HEK293 (cell line): ENCODE results near the gene MATN1.

Experiments used
- CTCF ChIA-PET: fragments of 350-600 bp; formaldehyde crosslinking; extraction: SDS; loops from one replicate; lab custom pipeline; 2021; ENCODE audit warnings: antibody characterized with exemption; lab: Yijun Ruan, JAX
- POLR2A ChIA-PET: fragments of 300-600 bp; formaldehyde crosslinking; extraction: SDS; loops from one replicate; lab custom pipeline; 2020; ENCODE audit warnings: antibody characterized with exemption, inconsistent platforms; lab: Yijun Ruan, JAX
- H3K27ac ChIP-seq: fragments of 200-500 bp; sonication (Bioruptor generic); 2 replicates; pipeline ENCODE4 v1.5.1; 2014; ENCODE audit warnings: low read depth, low read length, control low read depth, inconsistent platforms; ENCODE audit errors: extremely low read depth
- H3K36me3 ChIP-seq, 2 experiments: fragments of 200-500 bp in 1 of 2; sonication (Bioruptor generic) in 1 of 2; 1 replicate in 1 of 2; 2 replicates in 1 of 2; pipeline ENCODE4 v1.5.1; 2014 to 2017; ENCODE audit warnings: inconsistent platforms in 2 of 2, low read length in 2 of 2; ENCODE audit not compliant: control insufficient read depth in 2 of 2, insufficient read depth in 1 of 2
- H3K4me1 ChIP-seq: fragments of 200-500 bp; sonication (Bioruptor generic); 2 replicates; pipeline ENCODE4 v1.5.1; 2014; ENCODE audit warnings: mild to moderate bottlenecking, low read length, inconsistent platforms; ENCODE audit not compliant: control insufficient read depth, insufficient read depth
- H3K4me3 ChIP-seq: 2 replicates; pipeline ENCODE4 v1.5.1; 2011; ENCODE audit warnings: low read depth, mild to moderate bottlenecking, control low read depth, low read length, moderate library complexity
- H3K9me3 ChIP-seq: fragments of 200-500 bp; sonication (Bioruptor generic); 2 replicates; pipeline ENCODE4 v1.5.1; 2014; ENCODE audit warnings: low read depth, low read length, inconsistent platforms; ENCODE audit not compliant: control insufficient read depth, insufficient read depth
- REST ChIP-seq: fragments of 450-650 bp; formaldehyde crosslinking; IDR thresholded peaks from 2 replicates; pipeline ENCODE4 v1.5.1; 2016; ENCODE audit warnings: missing biosample characterization, missing genetic modification characterization
- ZBTB6 ChIP-seq: fragments of 450-650 bp; formaldehyde crosslinking; IDR thresholded peaks from 2 replicates; pipeline ENCODE4 v1.5.1; 2017; ENCODE audit warnings: missing biosample characterization, missing genetic modification characterization
- ZEB2 ChIP-seq: fragments of 450-650 bp; formaldehyde crosslinking; IDR thresholded peaks from 2 replicates; pipeline ENCODE4 v1.5.1; 2016; ENCODE audit warnings: missing biosample characterization, missing genetic modification characterization
- ZIC2 ChIP-seq: fragments of 450-650 bp; formaldehyde crosslinking; IDR thresholded peaks from 2 replicates; pipeline ENCODE4 v1.5.1; 2016; ENCODE audit warnings: missing biosample characterization, missing genetic modification characterization
- ZNF10 ChIP-seq: fragments of 450-650 bp; formaldehyde crosslinking; IDR thresholded peaks from 2 replicates; pipeline ENCODE4 v1.5.1; 2017; ENCODE audit warnings: missing biosample characterization, missing genetic modification characterization
- ZNF114 ChIP-seq: fragments of 450-650 bp; formaldehyde crosslinking; IDR thresholded peaks from 2 replicates; pipeline ENCODE4 v1.5.0; 2017; ENCODE audit warnings: missing biosample characterization, missing genetic modification characterization
- ZNF146 ChIP-seq: fragments of 450-650 bp; formaldehyde crosslinking; IDR thresholded peaks from 2 replicates; pipeline ENCODE4 v1.5.1; 2016; ENCODE audit warnings: missing biosample characterization, missing genetic modification characterization
- ZNF184 ChIP-seq: fragments of 450-650 bp; IDR thresholded peaks from 2 replicates; pipeline ENCODE4 v1.5.1; 2018; ENCODE audit warnings: missing biosample characterization, mild to moderate bottlenecking, missing genetic modification characterization
- ZNF202 ChIP-seq: fragments of 450-650 bp; formaldehyde crosslinking; IDR thresholded peaks from 2 replicates; pipeline ENCODE4 v1.5.1; 2016; ENCODE audit warnings: missing biosample characterization, missing genetic modification characterization, borderline replicate concordance
- ZNF350 ChIP-seq: fragments of 450-650 bp; formaldehyde crosslinking; IDR thresholded peaks from 2 replicates; pipeline ENCODE4 v1.5.0; 2017; ENCODE audit warnings: missing biosample characterization, mild to moderate bottlenecking, missing genetic modification characterization
- ZNF416 ChIP-seq: fragments of 450-650 bp; formaldehyde crosslinking; IDR thresholded peaks from 2 replicates; pipeline ENCODE4 v1.5.1; 2016; ENCODE audit warnings: missing biosample characterization, missing genetic modification characterization
- ZNF677 ChIP-seq: fragments of 450-650 bp; IDR thresholded peaks from 2 replicates; pipeline ENCODE4 v1.5.0; 2018; ENCODE audit warnings: missing biosample characterization, mild to moderate bottlenecking, missing genetic modification characterization, moderate library complexity
- ZNF791 ChIP-seq: fragments of 450-650 bp; formaldehyde crosslinking; IDR thresholded peaks from 2 replicates; pipeline ENCODE4 v1.5.1; 2016; ENCODE audit warnings: missing biosample characterization, missing genetic modification characterization
- TF ChIP-seq, protein P1 (sequence below): fragments of 450-650 bp; formaldehyde crosslinking; conservative IDR thresholded peaks from 2 replicates; pipeline ENCODE4 v1.5.1; 2016; ENCODE audit warnings: low read depth, missing biosample characterization, missing genetic modification characterization
- TF ChIP-seq, protein P2 (sequence below): fragments of 450-650 bp; IDR thresholded peaks from 2 replicates; pipeline ENCODE4 v1.5.1; 2018; ENCODE audit warnings: missing biosample characterization, missing genetic modification characterization

Gene MATN1

DNA sequence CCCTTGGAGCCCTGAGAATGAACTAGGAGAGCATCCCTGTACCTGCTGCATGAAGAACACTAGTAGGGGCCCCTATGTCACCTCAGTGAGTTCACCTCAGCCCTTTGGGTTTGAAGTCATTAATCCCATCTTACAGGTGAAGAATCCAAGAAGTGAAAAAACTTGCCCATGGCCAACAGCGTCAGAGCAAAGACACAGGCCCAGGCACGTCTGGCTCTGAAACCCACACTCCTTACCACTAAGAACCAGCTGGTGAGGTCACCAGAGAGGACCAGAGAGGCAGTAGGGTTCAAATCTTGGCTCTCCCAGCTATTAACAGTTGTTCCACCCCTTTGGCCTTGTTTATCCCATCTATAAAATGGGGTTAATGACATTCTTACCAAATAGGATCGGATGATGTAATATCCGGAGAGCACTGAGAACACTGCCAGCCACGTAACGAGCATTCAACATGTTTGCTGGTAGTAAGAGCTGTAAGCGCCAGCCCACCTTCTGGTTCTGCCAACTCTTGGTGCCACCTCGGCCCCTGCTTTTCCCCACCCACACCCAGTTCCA lies 8.8 kb downstream of the MATN1 start:
- H3K27ac ChIP-seq: no peak overlapping the region
- TF ChIP-seq ZNF677: no peak
- TF ChIP-seq ZBTB6 (tag by site-specific recombination): no peak
- no peak for TF ChIP-seq ZNF416 (tag by site-specific recombination)
- TF ChIP-seq, protein P1, sequence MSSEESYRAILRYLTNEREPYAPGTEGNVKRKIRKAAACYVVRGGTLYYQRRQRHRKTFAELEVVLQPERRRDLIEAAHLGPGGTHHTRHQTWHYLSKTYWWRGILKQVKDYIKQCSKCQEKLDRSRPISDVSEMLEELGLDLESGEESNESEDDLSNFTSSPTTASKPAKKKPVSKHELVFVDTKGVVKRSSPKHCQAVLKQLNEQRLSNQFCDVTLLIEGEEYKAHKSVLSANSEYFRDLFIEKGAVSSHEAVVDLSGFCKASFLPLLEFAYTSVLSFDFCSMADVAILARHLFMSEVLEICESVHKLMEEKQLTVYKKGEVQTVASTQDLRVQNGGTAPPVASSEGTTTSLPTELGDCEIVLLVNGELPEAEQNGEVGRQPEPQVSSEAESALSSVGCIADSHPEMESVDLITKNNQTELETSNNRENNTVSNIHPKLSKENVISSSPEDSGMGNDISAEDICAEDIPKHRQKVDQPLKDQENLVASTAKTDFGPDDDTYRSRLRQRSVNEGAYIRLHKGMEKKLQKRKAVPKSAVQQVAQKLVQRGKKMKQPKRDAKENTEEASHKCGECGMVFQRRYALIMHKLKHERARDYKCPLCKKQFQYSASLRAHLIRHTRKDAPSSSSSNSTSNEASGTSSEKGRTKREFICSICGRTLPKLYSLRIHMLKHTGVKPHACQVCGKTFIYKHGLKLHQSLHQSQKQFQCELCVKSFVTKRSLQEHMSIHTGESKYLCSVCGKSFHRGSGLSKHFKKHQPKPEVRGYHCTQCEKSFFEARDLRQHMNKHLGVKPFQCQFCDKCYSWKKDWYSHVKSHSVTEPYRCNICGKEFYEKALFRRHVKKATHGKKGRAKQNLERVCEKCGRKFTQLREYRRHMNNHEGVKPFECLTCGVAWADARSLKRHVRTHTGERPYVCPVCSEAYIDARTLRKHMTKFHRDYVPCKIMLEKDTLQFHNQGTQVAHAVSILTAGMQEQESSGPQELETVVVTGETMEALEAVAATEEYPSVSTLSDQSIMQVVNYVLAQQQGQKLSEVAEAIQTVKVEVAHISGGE (tag by site-specific recombination): no peak
- TF ChIP-seq, all 188 proteins: peak for 0
- Histone ChIP-seq H3K36me3 (no peaks in the 10 kb centered on the region), H3K4me1 (no peaks in the 10 kb centered on the region), H3K9me3 (no peaks in the 10 kb centered on the region), H3K4me3 (no peak overlapping the region)
- POLR2A ChIA-PET: no interaction called here
- CTCF ChIA-PET: interaction anchor here (0.5 to 1.9 kb wide), 4 partner anchors 19 to 1815 kb away, joined by 3 to 6 read pairs (median 3); no protein-coding TSS in a partner anchor

- Histone ChIP-seq H3K4me3 (no peak overlapping the region), H3K27ac (no peak overlapping the region), H3K36me3 (no peaks in the 10 kb centered on the region), H3K4me1 (no peaks in the 10 kb centered on the region), H3K9me3 (no peaks in the 10 kb centered on the region)
- ChIA-PET CTCF (no interaction called here), POLR2A (no interaction called here)
- TF ChIP-seq ZNF202 (tag by site-specific recombination) (no peak), ZNF791 (tag by site-specific recombination) (no peak), ZNF350 (no peak), REST (no peak), ZIC2 (tag by site-specific recombination) (no peak), ZNF10 (no peak), ZEB2 (tag by site-specific recombination) (no peak), ZNF184 (tag by site-specific recombination) (no peak), ZNF114 (no peak), ZNF146 (tag by site-specific recombination) (no peak)
- TF ChIP-seq, protein P2, sequence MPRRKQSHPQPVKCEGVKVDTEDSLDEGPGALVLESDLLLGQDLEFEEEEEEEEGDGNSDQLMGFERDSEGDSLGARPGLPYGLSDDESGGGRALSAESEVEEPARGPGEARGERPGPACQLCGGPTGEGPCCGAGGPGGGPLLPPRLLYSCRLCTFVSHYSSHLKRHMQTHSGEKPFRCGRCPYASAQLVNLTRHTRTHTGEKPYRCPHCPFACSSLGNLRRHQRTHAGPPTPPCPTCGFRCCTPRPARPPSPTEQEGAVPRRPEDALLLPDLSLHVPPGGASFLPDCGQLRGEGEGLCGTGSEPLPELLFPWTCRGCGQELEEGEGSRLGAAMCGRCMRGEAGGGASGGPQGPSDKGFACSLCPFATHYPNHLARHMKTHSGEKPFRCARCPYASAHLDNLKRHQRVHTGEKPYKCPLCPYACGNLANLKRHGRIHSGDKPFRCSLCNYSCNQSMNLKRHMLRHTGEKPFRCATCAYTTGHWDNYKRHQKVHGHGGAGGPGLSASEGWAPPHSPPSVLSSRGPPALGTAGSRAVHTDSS (tag by site-specific recombination): no peak
Measured at GRCh38 chr1:30714025-30714424, 9.4 kb downstream of the MATN1 start.
